Measurements from ENCODE around the gene CLCNKB.
"Not testable (repeated sequence)": the region's sequence is repeated elsewhere in the genome, so short reads cannot be mapped to it uniquely, and the experiment has no call there.

The CLCNKB gene

DNA sequence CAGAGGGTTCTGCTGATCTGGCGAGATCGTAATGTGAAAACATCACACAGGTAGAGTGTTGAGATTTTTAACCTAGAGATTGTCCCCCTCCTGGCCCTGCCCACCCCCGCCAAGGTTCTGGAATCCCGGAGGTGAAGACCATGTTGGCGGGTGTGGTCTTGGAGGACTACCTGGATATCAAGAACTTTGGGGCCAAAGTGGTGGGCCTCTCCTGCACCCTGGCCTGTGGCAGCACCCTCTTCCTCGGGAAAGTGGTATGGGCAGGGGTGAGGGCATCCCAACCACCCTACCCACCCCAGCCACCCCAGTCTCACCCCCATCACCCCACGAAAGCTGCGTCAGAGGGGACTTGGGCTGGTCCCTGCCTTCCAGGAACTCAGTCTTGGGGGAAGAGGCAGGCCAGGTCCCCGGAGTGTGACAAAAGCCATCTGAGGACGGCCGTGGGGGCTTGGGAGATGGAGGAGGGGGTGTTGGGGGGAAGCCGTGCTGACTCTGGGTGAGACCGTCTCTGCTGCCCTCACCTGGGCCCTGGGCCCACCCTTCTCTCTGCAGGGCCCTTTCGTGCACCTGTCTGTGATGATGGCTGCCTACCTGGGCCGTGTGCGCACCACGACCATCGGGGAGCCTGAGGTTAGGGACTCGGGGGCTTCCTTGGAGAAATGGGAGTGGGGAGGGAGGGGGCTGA is 4.4 kb downstream of the CLCNKB start:
- Histone ChIP-seq H3K9me3 (ENCODE audit: insufficient read depth, low read length) (no peaks in the 10 kb centered on the region), H3K27ac (ENCODE audit: low read length) (no peak overlapping the region), H4K20me1 (ENCODE audit: insufficient read depth, low read length) (no peaks in the 10 kb centered on the region), H3K4me3 (ENCODE audit: low read length) (no peak overlapping the region), H3K4me1 (ENCODE audit: low read length) (no peaks in the 10 kb centered on the region), H3K79me2 (ENCODE audit: low read length) (no peaks in the 10 kb centered on the region), H2AFZ (ENCODE audit: low read depth, low read length) (no peak overlapping the region), H3K36me3 (replicated peaks; ENCODE audit: low read depth, low read length) (no peaks in the 10 kb centered on the region), H3K4me2 (ENCODE audit: low read length) (no peak overlapping the region), H3K9ac (ENCODE audit: low read length) (no peak overlapping the region), H3K27me3 (ENCODE audit: low read depth, low read length) (no peaks in the 10 kb centered on the region)
- TF ChIP-seq, protein P1, sequence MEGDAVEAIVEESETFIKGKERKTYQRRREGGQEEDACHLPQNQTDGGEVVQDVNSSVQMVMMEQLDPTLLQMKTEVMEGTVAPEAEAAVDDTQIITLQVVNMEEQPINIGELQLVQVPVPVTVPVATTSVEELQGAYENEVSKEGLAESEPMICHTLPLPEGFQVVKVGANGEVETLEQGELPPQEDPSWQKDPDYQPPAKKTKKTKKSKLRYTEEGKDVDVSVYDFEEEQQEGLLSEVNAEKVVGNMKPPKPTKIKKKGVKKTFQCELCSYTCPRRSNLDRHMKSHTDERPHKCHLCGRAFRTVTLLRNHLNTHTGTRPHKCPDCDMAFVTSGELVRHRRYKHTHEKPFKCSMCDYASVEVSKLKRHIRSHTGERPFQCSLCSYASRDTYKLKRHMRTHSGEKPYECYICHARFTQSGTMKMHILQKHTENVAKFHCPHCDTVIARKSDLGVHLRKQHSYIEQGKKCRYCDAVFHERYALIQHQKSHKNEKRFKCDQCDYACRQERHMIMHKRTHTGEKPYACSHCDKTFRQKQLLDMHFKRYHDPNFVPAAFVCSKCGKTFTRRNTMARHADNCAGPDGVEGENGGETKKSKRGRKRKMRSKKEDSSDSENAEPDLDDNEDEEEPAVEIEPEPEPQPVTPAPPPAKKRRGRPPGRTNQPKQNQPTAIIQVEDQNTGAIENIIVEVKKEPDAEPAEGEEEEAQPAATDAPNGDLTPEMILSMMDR (IDR thresholded peaks at IDR 0.05; ENCODE audit: low read depth, low read length): no peak
- TF ChIP-seq EZH2phosphoT487 (IDR thresholded peaks at IDR 0.05; ENCODE audit: low read depth): no peak

DNA sequence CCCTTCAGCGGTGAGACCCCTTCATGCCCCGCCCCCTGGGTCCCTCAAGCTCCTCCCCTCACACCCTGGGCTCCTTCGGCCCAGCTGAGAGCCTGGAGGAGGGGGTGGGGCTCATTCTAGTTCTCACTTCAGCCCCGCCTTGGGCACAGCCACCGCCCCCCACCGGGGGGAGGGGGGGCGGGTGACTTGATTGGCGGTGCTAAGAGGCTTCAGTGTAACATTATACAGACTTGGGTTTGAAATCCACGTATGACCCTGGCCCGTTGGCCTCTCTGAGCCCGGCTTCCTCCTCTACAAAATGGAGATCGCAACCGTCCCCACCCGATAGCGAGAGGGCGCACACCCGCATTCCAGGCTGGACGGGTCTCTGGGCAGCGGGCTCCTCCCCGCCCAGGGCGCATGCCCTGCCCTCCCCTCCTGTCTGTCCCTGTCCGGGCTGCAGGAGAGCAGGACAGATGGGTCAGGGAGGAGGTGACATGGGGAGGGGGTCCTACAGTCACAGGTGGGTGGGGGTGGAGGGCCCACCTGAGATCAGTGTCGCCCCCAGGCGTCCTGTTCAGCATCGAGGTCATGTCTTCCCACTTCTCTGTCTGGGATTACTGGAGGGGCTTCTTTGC is 5.1 kb downstream of the CLCNKB start:
- H3K4me2 ChIP-seq (ENCODE audit: low read length): no peak overlapping the region
- H3K9ac ChIP-seq (ENCODE audit: low read length): no peak overlapping the region
- TF ChIP-seq, protein P1 (IDR thresholded peaks at IDR 0.05; ENCODE audit: low read depth, low read length): no peak
- no peak for TF ChIP-seq EZH2phosphoT487 (IDR thresholded peaks at IDR 0.05; ENCODE audit: low read depth)
- H3K9me3 ChIP-seq (ENCODE audit: insufficient read depth, low read length): no peaks in the 10 kb centered on the region
- H3K27ac ChIP-seq (ENCODE audit: low read length): no peak overlapping the region
- H3K27me3 ChIP-seq (ENCODE audit: low read depth, low read length): no peaks in the 10 kb centered on the region
- H3K4me1 ChIP-seq (ENCODE audit: low read length): no peaks in the 10 kb centered on the region
- no peaks in the 10 kb centered on the region for H4K20me1 ChIP-seq (ENCODE audit: insufficient read depth, low read length)
- H3K4me3 ChIP-seq (ENCODE audit: low read length): no peak overlapping the region
- H3K36me3 ChIP-seq (replicated peaks; ENCODE audit: low read depth, low read length): no peaks in the 10 kb centered on the region
- H3K79me2 ChIP-seq (ENCODE audit: low read length): no peaks in the 10 kb centered on the region
- H2AFZ ChIP-seq (ENCODE audit: low read depth, low read length): no peak overlapping the region

DNA sequence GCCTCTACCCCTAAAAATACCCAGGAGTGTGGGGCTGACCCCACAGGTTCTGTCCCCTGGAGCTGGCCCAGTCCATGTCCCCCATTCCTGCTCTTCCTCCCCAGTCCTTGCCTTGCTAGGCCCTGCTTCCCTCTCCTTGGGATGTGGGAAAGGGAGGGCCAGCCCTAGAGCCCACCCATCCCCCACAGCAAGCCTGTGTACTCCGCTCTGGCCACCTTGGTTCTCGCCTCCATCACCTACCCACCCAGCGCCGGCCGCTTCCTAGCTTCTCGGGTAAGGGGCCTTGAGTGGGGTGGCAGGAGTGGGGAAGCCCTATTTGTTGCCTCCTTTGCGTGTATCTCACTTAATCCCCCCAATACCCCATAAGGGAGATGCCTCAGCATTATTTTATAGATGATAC is 6.7 kb downstream of the CLCNKB start:
- Histone ChIP-seq H3K9me3 (ENCODE audit: insufficient read depth, low read length) (no peaks in the 10 kb centered on the region), H2AFZ (ENCODE audit: low read depth, low read length) (no peak overlapping the region), H3K4me3 (ENCODE audit: low read length) (no peak overlapping the region), H3K27me3 (ENCODE audit: low read depth, low read length) (no peaks in the 10 kb centered on the region), H3K79me2 (ENCODE audit: low read length) (no peaks in the 10 kb centered on the region), H3K4me2 (ENCODE audit: low read length) (no peak overlapping the region), H4K20me1 (ENCODE audit: insufficient read depth, low read length) (no peaks in the 10 kb centered on the region), H3K9ac (ENCODE audit: low read length) (no peak overlapping the region), H3K4me1 (ENCODE audit: low read length) (no peaks in the 10 kb centered on the region), H3K36me3 (replicated peaks; ENCODE audit: low read depth, low read length) (no peaks in the 10 kb centered on the region), H3K27ac (ENCODE audit: low read length) (no peak overlapping the region)
- TF ChIP-seq, protein P1 (IDR thresholded peaks at IDR 0.05; ENCODE audit: low read depth, low read length): no peak
- no peak for TF ChIP-seq EZH2phosphoT487 (IDR thresholded peaks at IDR 0.05; ENCODE audit: low read depth)

DNA sequence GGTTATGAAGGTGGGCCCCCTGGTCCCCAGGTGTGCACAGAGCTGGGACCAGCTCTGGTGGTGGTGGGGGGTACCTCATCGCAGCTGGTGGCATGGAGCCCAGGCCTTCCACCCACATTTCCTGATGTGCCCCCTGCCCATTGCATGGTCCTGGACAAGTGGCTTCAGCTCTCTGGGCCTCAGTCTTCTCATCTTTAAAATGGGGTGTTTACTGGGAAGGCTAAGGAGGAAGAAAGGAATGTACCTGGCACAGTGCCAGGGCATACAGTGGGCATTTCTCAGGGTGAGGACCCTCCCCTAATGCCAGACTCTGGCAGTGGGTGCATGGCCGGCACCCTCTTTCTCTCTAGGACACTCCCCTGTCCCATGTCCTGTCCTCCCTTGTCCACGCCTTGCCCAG is 7.5 kb downstream of the CLCNKB start:
- Histone ChIP-seq H3K9me3 (ENCODE audit: insufficient read depth, low read length) (no peaks in the 10 kb centered on the region), H3K27ac (ENCODE audit: low read length) (no peak overlapping the region), H3K9ac (ENCODE audit: low read length) (no peak overlapping the region), H3K4me1 (ENCODE audit: low read length) (0 out of 2 replicates have a peak, but pooled peaks cover 3% of the 10 kb centered on the region), H3K4me3 (ENCODE audit: low read length) (no peak overlapping the region), H4K20me1 (ENCODE audit: insufficient read depth, low read length) (no peaks in the 10 kb centered on the region), H3K4me2 (ENCODE audit: low read length) (no peak overlapping the region), H3K79me2 (ENCODE audit: low read length) (no peaks in the 10 kb centered on the region), H2AFZ (ENCODE audit: low read depth, low read length) (no peak overlapping the region), H3K27me3 (ENCODE audit: low read depth, low read length) (no peaks in the 10 kb centered on the region), H3K36me3 (replicated peaks; ENCODE audit: low read depth, low read length) (no peaks in the 10 kb centered on the region)
- TF ChIP-seq EZH2phosphoT487 (IDR thresholded peaks at IDR 0.05; ENCODE audit: low read depth): no peak
- TF ChIP-seq, protein P1 (IDR thresholded peaks at IDR 0.05; ENCODE audit: low read depth, low read length): no peak

DNA sequence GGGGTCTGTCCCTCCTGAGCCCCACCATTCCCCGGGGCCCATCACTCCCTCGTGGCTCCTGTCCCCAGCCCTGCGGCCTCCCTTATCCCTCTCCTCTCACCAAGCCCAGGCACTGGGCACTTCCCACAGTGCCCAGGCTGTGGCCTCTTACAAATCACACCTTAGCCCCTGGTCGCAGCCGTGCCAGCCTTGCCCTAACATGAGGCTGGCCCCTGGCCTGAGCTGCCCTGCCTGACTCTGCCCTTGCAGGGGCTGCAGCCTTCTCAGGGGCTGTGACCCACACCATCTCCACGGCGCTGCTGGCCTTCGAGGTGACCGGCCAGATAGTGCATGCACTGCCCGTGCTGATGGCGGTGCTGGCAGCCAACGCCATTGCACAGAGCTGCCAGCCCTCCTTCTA is 8.4 kb downstream of the CLCNKB start:
- not testable (repeated sequence) for H3K9me3 ChIP-seq (ENCODE audit: insufficient read depth, low read length); H3K4me1 ChIP-seq (ENCODE audit: low read length)

More for the DNA sequence above, 8.4 kb downstream of the CLCNKB start:
- H3K27me3 ChIP-seq (ENCODE audit: low read depth, low read length); H3K9ac ChIP-seq (ENCODE audit: low read length); H3K79me2 ChIP-seq (ENCODE audit: low read length); H3K36me3 ChIP-seq (replicated peaks; ENCODE audit: low read depth, low read length); H3K4me3 ChIP-seq (ENCODE audit: low read length); H3K27ac ChIP-seq (ENCODE audit: low read length); H3K4me2 ChIP-seq (ENCODE audit: low read length); H4K20me1 ChIP-seq (ENCODE audit: insufficient read depth, low read length); H2AFZ ChIP-seq (ENCODE audit: low read depth, low read length): not testable (repeated sequence)

All from OCI-LY3 (cell line).